Stimulated activated CD4-positive, alpha-beta T cell treated with anti-CD3 and anti-CD28 coated beads, Interleukin-15, amount 100 ng/mL, for 48 hours (primary cell): ENCODE results near the gene CCBE1.

Source experiments
- DNase-seq, 2 donors: peaks; one replicate each; pipeline ENCODE4 v3.0.0-alpha.2; 2020; ENCODE audit warnings: low read depth in 2 of 2

Gene CCBE1

DNA sequence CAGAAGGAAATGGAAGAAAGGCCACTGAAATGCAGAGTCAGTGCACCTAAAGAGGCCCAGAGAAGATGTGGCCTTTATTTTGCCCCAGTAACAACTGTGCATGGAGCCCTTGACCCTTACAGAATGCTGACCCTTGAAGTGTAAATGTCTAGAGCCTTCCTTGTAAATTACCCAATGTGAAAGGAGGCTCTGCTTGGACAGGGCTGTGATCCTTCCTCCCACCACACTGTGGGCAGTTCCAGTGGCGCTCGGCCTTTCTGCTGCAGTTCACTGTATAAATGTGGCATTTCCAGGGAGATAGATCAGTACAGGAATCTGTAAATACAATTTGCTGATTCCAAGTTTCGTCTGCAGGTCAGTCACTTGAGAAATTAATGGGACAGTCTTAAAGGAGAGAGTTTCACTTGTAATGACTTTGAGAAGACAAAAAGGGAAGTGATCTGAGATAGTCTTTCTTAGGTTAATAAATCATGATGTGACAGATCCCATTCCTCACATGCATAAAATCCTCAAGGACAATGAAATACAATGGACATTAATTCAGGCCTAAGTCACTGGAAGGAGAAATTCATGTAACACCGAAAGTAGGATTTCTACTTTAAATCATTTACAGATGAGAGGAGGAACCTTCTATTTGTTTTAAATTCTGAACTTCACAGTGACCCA lies 204.3 kb downstream of the CCBE1 start:
- DNase-seq = no peak

DNA sequence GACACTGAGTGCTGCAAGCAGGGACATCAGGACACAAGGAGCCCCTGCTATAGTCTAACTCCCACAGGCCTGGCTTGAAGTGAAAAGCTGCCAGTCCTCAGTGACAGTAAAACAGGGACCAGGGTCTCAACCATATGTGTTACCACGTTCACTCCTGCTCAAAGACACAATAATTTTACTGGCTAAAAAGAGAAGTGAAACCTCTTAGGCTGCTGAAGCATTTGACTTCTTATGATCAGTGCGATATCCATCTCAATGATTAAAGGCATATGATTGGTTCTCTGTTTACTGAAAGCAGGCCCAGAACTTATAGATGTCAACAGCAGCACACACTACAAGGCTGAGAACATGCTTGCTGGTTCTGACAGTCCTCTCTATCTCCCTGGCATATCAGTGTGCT lies 208.3 kb downstream of the CCBE1 start:
- no peak for DNase-seq

DNA sequence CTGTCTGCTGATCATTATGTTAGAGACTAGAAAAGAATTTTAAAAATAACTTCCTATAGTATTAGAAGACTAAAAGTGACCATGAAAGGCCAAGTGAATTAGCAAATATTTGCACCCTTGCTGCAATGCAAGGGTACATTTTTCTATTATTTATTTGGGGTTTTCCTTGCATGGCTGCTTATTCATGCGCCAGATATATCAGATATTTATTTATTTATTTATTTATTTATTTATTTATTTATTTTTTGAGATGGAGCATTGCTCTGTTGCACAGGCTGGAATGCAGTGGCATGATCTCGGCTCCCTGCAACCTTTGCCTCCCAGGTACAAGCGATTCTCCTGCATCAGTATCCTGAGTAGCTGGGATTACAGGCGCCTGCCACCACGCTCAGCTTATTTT lies 211.8 kb downstream of the CCBE1 start:
- no peak for DNase-seq

DNA sequence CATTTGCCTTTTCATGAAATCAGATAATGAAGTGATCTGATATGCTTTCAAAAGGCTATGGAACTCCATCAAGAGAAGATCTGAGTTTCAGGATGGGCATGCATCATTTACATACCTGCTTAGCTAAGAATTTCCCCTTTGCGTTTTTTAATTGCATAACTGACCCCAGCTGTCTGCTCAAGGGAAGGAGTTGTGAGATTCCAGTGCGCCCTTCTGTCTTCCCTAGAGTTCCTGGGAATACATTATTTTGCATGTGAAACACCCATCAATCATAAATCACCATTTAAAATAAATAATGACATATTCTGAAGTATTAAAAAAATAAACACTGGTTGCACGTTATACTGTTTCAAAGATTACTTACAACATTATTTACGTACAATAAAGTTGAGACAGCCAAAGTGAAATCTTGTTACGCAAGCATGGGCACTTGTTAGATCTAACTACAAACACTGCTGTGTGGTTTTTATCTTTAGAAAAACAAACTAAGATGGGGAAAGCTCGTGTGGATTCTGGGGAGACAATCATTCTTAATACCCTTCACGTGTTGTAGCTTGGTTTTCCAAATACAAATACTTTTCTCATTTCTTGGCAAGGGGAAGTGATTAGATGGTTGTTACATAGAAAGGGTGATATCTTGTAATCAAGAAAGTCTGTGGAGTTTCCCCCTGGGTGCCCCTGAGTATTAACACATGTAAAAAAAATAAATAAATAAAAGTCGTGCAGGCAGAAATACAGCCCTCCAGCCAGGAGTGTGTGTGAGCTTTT lies 212.5 kb downstream of the CCBE1 start:
- no peak for DNase-seq

DNA sequence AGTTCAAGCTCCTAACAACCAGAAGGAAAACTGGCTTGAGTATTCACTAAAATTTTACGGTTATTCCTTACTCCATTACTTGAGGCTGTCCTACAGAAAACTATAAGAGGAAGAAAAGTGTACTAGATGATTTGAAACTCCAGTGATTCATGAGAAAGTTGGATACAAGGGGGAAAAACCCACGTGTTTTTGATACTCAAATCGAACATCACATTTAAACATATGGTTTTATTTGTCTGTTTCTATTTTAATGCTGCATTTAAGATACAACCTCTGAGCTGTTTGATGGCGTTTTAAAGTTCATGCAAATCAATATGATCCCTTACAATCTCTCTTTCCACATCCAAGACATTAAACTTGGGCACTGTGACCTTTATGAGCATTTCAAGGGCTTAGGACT lies 213.1 kb downstream of the CCBE1 start:
- no peak for DNase-seq

DNA sequence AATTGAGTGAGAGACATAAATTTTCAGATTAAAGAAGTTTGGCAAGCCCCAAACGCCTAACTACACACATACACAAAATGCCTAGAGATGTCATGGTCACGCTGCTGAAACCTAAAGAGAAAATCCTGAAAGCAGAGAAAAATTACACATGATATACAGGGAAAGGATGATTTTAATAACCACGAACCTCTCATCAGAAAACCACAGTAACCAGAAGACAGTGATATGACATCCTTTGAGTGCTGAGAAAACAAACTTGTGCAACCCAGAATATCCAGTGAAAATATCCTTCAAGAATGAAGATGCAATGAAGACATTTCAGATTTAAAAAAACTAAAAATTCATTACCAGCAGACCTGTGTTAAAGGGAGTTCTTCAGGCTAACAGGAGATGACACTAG lies 215.8 kb downstream of the CCBE1 start:
- DNase-seq = no peak

DNA sequence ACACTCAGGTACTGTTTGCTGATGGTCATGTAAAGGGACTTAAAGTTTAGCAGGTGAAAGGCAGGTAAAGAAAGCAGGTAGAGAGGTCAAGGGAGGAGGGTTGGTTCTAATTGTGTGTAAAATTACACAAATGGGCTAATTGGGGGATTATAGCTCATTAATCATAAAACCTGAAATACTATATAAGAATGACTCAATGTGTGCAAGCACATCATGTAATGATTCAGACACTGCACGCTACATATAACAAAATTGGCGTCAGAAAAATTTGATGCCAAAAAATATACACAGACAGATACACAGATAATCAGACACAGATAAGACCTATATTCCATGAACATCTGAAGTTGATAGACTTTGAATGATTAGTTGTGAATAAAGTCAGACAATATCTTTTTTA lies 217.4 kb downstream of the CCBE1 start:
- DNase-seq = no peak

DNA sequence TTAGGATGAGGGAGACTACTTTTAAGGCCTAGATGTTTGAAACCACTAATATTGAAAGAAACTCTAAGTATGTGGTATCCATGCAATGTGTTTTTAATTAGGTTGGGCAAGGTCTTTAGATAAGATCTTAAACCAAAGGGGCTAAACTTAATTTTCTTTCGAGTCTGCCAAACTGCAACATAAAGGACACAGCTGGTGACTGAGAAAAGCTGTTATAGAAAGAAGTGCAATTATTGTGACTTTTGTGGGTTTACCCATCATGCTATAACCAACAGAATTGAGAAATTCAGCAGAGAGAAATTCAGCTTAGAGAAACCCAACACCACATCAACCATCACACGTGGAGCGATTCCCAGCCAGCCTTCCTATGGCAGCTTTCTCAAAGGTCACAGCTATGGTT lies 218.6 kb downstream of the CCBE1 start:
- no peak for DNase-seq

DNA sequence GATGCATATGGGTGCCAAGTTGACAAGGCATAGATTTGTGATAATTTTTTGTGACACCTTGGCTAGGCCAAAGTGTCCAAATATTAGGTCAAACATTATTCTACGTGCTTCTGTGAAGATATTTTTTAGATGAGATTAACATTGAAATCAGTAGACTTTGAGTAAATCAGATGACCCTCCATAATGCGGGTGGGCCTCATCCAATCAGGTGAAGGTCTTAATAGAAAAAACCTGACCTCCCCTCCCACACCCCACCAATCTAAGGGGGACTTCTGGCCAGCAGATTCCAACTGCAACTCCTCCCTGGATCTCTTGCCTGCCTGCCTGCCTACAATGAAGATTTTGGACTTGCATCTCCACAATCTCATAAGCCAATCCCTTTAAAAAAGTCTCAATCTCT lies 219.4 kb downstream of the CCBE1 start:
- no peak for DNase-seq

DNA sequence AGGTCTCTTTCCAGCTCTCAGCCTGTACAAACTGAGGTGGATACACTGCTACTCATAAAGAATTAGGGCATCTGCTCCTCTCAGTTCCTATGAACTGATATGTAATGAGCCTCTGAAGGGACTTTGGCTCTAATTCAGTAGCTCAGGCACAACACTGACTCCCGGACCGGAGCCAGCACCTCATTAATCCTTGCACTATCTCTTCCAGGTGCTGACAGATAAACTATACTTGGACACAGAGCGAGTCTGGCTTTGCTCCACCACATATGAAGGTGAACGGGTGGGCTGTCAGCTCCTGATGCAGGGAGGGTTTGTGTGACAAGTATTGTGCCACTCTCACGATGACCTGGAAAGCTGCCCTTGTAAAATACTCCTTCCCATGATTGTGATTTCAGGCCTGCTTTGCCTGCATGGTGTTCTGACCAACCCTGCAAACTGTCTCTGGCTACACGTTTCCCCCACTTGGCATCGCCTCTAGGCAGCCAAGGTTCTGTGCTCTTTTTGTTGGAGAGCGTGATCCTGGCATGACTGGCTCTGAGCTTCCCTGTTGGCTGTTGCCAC lies 226.6 kb downstream of the CCBE1 start:
- DNase-seq = no peak

DNA sequence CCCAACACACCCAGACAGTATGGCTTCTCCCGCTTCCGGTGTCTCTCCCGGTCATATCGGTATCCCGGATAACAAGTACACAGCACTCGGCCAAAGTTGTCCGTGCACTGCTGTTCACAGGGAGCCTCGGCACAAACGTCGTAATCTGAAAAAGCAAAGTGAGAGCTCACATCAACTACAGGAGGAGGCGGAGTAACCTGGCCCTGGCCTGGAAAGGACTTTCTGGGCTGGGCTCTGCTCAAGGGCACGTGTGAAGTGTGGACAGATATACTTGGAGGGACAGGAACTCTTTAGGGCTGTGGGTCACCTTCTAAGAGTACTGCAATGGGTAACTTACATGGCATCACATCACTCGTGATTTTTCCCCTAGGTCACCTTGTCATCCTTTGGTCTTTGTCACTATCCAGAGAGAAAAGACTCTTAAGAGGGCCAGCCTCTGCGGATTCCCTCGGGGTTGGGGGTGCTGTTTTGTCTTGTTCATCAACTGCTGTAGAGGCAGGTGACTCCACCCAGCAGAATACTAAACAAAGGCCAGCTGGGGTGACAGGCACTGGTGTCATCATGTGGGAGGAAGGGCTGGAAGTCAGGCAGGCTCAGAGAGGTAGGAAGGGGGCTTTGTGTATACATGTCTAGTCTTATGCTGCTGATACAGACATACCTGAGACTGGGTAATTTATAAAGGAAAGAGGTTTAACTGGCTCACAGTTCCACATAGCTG lies 227.6 kb downstream of the CCBE1 start:
- DNase-seq = no peak

DNA sequence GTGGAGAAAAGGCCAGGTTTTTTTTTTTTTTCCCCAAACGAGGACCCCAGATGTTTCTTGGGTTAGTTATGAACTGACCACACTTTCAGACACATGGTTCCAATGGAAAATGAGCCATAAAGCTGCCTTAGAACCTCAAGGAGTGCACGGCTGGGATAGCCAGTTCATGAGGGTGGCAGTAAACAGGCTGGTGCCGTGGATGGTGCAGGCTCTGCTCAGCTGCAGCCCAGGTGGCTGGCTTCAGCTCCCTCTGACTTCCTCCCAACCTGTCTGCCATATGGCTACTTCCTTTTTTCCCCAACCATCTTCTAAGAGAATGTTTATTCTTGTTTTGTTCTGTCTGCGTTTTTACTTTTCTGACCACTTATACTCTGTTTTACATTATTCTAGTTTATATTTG lies 228.4 kb downstream of the CCBE1 start:
- DNase-seq = no peak

DNA sequence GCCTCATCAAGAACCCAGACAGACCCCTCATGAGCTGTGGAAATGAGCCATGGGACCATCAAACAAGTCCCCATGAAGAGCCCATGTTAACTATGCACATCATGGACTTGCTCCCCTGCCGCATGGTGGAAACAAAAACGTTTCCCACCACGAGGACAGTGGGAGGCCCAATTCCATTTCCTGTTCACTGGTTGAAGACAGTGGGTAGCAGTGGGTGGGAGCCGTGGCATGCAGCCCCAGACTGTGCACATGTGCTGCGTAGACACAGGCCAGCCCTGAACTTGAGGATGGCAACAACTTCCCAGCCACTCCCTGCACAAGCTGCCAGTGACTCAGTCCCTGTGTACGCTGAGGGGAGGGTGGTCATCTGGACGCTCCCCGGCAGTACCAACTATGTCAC lies 229.7 kb downstream of the CCBE1 start:
- no peak for DNase-seq

DNA sequence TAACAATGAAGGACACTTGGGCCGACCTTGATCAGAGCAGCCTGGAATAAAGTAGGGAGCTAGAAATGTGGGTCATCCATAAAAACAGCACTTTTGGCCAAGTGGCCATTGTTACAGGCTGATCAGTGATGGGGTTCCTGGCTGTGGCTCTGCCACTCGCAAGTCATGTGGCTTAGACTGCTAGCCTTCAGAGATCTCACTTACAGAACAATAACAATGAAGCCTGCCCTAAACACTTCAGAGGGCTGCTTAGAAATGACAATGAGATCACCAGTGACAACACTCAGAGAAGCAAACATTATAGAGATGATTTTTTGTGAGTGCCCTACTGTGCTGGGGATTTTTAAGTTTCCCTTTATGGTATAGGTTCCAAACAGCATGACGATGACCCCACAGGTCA lies 230.2 kb downstream of the CCBE1 start:
- DNase-seq = no peak

DNA sequence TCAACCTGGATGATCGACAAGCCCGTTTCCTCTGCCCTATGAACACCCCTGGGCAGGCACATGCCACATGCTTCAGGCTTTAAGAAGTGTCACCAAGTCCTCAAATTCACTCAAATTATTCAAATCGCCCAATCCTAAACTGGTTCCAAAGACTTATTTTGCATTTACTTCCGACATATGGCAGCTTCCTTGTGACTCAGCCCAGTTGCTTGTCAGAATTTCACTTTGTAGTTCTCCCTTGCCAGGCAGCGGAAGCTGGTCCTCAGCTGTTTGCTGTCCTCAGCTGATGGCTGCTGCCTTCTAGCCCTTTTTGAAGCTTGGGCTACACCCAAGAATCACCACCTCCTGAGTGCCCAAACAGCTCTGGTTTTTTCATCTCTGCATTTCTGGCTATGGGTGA lies 232.7 kb downstream of the CCBE1 start:
- no peak for DNase-seq

DNA sequence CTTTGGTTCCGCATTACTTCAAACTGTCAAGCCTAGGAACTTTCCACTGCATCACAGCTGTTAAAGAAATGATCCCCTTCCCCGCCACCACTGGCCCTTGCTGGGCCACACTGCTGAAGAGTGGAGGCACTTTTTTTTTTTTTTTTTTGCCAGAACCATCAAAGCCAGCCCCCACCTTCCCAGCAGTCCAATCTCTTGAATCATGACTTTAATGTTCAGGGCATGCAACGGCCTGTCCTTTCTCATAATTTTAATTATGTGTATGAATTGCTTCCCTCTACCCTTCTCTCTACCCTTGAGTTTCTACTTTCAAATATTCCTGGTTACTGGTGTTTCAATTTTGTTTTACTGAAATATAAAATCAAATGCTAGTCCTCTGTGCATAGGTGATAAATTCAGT lies 236.1 kb downstream of the CCBE1 start:
- DNase-seq = no peak

DNA sequence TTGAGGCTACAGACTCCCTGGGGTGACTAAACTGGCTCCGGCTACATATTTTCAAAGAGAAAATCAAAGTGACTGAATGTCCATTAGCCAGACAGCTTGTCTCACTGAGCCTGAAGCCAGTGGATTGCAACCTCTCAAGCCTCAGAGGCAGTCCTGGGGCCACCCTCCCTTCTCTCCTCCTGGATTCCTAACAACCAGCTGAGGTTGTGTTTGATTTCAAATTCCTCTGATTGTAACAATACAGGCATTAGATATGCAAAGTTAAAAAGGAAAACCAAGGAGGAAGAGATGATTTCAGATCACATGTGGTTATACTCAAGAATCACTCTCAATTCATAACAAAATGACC lies 237.2 kb downstream of the CCBE1 start:
- no peak for DNase-seq

DNA sequence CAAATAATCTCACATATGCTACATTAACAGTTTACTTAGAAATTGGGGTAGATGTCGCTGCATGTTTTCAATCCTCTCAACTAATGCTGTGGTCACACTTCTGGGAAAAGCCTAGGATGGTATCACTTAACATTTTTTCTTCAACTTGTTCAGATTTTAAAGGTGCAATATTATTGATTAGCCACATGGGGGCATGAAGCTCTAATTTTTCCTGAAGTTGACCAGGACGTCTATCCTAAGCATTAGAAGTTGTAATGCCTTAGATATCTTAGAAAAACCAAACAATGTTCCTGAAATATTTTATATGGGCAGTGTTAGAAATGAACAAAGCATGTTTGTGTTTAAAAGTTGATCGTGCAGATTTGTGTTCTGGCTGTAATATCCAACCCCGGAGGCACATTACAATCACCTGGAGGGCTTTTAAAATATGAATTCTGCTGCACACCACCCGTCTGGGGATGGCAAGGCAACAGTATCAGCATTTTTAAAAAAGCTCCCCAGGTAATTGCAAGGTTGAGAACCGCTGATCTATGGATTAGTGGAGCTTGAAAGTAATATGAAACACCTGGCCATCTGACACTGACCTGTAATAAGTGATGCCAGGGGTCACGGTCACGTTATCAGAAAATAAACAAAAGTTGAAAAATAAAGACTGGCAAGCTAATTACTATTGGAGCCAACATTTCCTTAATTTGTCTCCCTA lies 237.7 kb downstream of the CCBE1 start:
- no peak for DNase-seq

DNA sequence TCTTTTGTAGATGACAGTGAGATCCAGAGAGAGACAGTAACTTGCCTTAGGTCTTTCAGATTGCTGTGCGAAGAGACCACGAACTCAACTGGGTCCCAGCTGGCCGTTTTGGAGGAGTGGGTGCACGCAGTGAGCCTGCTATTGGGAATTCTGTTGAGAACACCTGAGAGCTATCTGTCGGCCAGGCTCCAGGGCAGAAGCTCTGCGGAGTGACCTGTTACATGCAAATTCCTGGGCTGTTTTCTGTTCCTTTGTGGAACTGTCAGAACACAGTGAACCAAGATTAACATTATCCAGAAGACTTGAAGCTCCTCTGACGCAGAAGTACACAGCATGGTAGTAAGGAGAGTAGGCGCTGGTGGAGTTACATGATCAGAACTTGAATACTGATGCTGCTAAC lies 238.6 kb downstream of the CCBE1 start:
- no peak for DNase-seq

DNA sequence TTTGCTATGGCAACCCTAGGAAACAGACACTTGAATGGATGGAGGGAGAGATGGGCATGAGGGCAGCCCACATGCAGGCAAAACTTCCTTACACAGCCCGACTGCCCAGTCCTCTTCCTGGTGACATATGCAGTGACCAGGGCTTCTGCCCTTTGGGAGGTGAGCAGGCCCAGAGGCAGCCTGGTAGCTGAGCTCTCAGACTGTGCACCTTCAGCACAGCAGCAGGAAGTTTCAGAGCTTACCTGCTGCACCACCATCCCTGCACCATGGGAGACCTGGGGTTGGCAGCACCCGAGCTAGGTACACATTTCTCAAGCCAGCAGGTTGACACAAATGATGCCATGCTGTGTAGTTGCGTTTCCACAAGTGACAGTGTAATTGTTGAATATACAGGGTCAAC lies 240.6 kb downstream of the CCBE1 start:
- no peak for DNase-seq

DNA sequence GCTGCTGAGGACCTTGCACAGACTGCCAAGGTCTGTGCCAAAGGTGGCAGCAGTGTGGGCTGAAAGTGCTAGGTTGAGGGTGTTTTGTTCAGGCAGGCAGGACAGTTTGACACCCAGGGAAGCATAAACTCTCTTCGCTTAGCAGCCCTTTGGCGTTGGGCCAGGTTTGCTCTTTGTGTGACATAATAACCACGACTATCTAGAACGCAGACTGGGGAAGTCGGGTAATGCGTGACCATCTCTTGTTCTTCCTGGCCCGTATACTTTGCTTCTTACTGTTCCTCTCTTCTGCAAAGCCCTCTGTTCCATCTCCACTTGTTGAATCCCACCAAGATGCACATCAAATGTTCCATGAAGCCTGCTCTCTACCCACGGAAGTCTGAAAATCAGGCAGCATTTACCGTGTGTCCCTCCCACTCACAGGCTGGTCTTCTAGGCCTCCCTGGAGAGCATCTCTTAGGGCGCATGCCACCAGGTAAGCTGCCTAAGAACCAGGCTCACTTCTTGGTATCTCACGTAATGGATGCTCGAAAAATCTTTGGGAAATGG lies 241.4 kb downstream of the CCBE1 start:
- no peak for DNase-seq
